DMS53 treated with DMSO at 0.1 percent for 48 hours (cell line): ENCODE results near the gene SGPL1.
A peak's percentile ranks its signal among the peaks of the same experiment; 100 is the strongest.

Experiments used
- DNase-seq: peaks from one replicate; lab custom pipeline; 2025; ENCODE audit not compliant: unreplicated experiment; lab: John Stamatoyannopoulos, UW

The SGPL1 gene

GRCh38 chr10:70779511-70780369, 36.0 kb upstream of the SGPL1 start:
- DNase-seq: no peak

DNA sequence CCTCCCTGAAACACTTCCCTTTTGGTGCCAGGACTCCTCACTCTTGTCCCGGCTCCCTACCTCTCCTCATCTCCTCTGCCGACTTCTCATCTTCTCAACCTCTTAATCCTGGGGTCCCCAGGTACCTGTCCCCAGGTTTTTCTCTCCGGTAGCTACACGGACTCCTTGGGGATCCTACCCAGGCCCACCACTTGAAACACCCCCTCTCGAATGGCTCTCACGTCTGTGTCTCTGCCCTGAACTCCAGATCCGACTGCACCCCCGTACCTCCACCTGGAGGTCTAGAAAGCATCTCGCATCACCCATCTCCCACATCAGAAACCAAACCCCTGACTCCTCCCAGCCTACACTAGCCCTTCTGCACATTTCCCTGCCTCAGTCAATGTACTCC, 35.4 kb upstream of the SGPL1 start:
- no peak for DNase-seq

DNA sequence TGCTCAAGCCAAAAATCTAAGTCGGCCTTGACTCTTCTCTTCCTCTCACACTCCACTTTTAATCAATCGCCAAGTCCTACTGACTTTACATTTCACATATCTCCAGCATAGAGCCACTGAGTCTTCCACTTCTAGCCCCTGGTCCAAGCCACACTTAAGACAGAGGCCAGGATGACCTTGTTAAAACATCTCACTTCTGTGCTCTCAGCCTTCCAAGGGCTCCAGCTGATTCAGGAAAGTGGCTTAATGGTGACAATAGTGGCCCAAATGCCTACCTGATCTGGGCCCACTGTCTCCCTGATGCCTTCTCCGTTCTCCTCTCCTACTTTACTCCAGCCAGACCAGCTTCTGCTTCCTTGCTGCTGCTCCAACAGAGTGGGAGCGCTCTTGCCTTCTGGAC, 35.0 kb upstream of the SGPL1 start:
- no peak for DNase-seq

DNA sequence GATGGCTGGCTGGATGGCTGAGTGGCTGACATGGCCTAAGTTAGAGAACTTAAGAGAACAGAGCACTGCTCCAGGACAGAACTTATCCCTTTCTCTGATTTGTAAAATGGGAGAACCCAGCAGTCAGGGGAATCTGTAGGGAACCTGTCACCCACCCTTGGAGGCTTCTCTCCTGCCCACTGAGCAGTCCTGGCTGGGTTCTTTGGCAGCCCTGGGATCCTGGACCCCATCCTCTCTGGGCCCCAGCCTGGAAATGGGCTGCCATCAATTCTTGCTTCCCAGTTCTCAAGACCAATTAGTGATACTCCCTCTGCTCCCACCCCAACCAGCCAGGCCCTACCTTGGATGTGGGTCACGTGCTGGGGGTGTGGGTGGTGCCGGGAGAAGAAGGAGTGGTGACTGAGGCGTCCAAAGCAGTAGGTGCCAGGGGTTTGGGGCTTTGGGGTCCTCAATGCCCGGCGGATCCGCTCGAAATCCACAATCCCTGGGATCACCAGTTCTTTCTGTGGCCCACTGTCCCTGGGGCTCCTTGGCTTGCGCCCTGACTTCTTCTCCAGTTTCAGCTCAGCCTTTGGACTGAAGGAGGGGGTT, 34.2 kb upstream of the SGPL1 start:
- no peak for DNase-seq

GRCh38 chr10:70782086-70782745, 33.5 kb upstream of the SGPL1 start:
- DNase-seq: no peak

- DNase-seq: no peak
These were observed 32.7 kb upstream of the SGPL1 start for GRCh38 chr10:70782746-70783680.

DNA sequence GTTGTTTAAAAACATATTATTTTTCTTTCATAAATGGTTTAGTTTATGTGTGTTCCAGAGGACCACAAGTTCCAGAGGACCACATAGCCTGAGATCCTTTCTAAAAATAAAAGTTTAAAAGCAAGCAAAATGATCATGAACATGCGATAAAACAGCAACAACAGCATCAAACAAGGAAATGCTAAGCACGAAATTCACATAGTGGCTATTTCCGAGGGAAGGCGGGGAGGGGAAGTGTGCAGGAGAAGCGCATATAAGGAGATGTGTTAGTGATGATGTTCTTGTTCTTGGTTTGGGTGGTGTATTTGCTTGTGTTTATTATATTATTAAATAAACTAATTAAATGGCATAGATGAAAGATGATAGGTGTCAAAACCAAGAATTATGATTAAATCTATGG, 31.7 kb upstream of the SGPL1 start:
- DNase-seq: no peak

GRCh38 chr10:70784471-70784870, 31.3 kb upstream of the SGPL1 start:
- DNase-seq: no peak

- no peak for DNase-seq
These were observed 30.6 kb upstream of the SGPL1 start, which contains the start of gene TBATA for GRCh38 chr10:70785190-70785589. TSS of gene TBATA (minus strand) at chr10:70785377. CDS start at chr10:70783379, 1,998 bp downstream.

DNA sequence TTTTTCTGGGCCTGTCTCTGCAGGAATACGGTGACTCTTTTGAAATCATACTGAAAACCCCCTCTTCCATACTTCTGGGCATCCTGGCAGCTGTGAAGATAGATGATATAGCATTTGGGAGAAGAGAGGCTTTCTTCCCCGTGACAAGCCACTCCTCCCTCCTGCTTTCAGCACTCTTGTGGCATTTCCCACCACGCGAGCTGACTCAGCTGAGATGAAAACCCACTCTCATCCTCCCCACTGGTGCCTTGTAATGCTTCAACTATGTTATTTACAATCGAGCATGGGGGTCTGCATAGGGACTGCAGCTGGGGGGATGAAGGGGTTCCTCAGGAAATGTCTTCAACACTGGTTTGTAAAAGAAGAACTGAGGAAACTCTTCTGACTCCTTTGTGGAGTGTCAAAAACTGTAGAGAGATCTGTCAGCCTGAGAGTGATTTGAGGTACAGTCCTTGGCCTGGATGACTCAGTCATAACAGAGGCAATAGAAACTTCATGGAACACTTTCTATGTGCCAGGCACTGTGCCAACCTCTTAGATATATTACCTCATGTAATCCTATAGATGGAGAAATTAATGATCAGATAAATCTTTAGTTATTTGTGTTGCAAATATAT, 28.8 kb upstream of the SGPL1 start:
- no peak for DNase-seq

- no peak for DNase-seq
These were observed 24.2 kb upstream of the SGPL1 start for GRCh38 chr10:70791386-70792039.

- no peak for DNase-seq
These were observed 20.1 kb upstream of the SGPL1 start for GRCh38 chr10:70795613-70796012.

DNA sequence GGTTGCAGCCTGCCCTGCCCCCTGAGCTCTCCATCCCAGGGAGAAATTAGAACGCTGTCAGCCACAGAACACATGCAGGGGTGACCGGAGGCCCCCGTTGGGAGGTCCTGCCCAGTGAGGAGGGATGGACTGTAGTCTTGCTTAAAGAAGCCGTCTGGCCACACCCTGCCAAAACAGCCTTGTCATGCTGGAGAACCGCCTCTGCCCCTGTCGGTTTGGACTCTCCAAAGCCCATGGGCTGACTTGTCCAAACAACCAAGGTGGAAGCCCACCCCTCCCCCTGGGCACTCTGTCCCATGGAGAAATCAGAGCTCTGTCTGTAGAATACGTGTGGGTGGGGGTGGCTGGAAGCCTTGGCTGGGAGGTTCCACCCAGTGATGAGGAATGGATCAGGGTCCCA, 17.9 kb upstream of the SGPL1 start:
- DNase-seq: no peak

GRCh38 chr10:70799124-70799523, 16.6 kb upstream of the SGPL1 start:
- DNase-seq: no peak

DNA sequence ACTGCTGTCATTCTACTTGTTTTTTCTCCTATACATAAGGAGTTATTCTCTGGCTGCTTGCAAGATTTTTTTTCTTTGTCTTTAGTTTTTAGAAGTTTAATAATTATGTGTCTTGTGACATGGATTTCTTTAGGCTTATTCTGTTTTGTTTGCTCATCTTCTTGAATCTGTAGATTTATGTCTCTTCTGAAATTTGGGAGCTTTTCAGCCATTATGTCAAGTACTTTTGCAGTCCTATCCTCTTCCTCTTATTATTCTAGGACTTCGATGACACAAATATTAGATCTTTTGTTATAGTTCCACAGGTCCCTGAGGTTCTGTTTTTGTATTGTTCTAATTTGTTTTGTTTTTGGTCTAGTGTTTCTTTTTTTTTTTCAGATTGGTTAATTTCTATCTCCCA, 13.9 kb upstream of the SGPL1 start:
- DNase-seq: no peak

- DNase-seq: peak; percentile 70
These were observed 11.8 kb upstream of the SGPL1 start for GRCh38 chr10:70803775-70804420.

DNA sequence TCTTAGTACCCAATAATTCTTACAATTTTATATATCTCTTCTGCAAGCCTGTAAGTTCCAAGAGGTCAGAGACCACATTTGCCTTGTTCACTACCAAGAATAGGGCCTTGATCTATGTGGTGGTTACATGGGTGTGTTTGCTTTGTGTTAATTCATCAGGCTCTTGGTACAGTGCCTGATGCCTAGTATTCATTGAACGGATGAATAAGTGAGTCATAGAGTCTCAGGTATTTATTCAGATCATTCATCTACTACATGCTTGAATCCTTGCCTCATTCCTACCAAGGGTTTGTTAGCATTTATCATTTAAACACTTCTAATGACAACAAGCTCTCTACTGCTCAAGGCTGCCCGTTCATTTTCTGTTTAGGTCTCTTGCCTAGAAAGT, 11.3 kb upstream of the SGPL1 start:
- peak; percentile 70 for DNase-seq

DNA sequence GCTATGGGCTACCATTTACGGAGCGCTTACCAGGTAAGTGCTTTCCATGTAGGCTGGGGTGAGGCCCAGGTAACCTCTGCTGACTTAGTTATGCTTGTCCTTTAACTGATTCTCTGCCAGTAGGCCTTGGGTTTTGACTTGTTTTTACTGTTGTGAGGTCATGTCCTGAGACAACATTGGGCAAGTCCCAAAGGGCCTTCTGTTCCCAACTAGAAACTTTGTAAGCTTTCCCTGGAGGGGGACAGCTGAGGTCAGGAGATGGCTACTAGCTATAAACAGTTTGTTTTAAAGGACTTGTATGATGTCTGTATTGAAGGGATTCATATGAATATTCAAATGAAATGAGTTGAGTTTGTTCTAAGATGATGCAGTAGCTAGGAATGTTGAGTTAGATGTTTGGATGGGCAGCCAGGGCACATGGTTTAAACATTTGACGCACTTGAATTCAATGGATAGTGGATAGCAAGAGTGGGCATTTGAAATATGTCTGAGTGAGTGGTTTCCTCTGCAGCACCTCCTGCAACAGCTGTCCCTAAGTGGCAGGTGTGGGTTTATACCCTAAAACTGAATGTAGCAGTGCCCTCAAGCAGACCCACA, 10.0 kb upstream of the SGPL1 start:
- no peak for DNase-seq

DNA sequence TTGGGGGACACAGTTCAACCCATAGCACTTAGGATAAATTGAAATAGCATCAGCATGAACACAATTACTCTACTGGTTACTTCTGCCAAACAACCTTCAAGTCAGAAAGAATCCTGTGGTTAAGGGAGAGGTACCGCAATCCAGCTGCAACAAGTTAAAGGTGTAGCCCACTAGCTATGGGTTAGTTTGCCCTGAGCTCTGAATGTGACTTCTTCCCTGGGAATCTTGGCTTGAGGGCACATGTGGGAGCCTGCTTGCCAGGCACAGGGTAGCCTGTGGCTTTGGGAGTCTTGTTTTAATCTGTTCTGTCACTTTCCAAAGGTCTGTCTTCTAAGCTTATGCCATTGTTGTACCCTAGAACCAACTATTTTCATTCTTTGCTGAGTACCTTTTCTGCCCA, 8.9 kb upstream of the SGPL1 start:
- DNase-seq: no peak
